Activated CD4-positive, alpha-beta memory T cell treated with anti-CD3 and anti-CD28 coated beads for 36 hours (primary cell): ENCODE results near the gene CAPS. TPM values are rescaled to one million over a fixed set of nuclear protein-coding genes. Genes with fewer than 3 reads are reported as not detected.

Experiments used
- CTCF ChIA-PET: fragments of 350-600 bp; sonication (Branson Sonifier 250); formaldehyde crosslinking; loops from one replicate; lab custom pipeline; 2021; ENCODE audit warnings: antibody characterized with exemption, inconsistent platforms; lab: Charles Lee
- POLR2A ChIA-PET: fragments of 350-600 bp; sonication (Branson Sonifier 250); formaldehyde crosslinking; loops from one replicate; lab custom pipeline; 2021; ENCODE audit warnings: antibody characterized with exemption; lab: Charles Lee
- DNase-seq: peaks from one replicate; pipeline ENCODE4 v3.0.0-alpha.2; 2020
- H3K27ac Mint-ChIP-seq: one replicate; pipeline ENCODE4 v1.8.0; 2021; ENCODE audit warnings: mixed read lengths
- H3K27me3 Mint-ChIP-seq: one replicate; pipeline ENCODE4 v1.8.0; 2021; ENCODE audit warnings: mixed read lengths
- H3K36me3 Mint-ChIP-seq: one replicate; pipeline ENCODE4 v1.8.0; 2021; ENCODE audit warnings: mixed read lengths
- H3K4me1 Mint-ChIP-seq: one replicate; pipeline ENCODE4 v1.8.0; 2021; ENCODE audit warnings: low read depth, mixed read lengths
- H3K4me3 Mint-ChIP-seq: one replicate; pipeline ENCODE4 v1.8.0; 2021; ENCODE audit warnings: mild to moderate bottlenecking, mixed read lengths
- H3K9me3 Mint-ChIP-seq: one replicate; pipeline ENCODE4 v1.8.0; 2021; ENCODE audit warnings: mixed read lengths
- intact Hi-C: fragments of 100-400 bp; cut with micrococcal nuclease; formaldehyde crosslinking; loops from one replicate; pipeline ENCODE4 v1.15.1; 2023
- total RNA-seq, 2 experiments: library from RNA; stranded (reverse); gene quantifications; one replicate each; pipeline ENCODE4 v1.2.3, GENCODE V29; 2021

The CAPS gene
- total RNA-seq, 2 experiments from 2014 or later, result 3.7 to 3.9 TPM

- DNase-seq, result no peak
- H3K27ac Mint-ChIP-seq, result no peak overlapping the region
- no peaks in the 10 kb centered on the region for H3K27me3 Mint-ChIP-seq
- intact Hi-C loops, result no loop called here
- H3K4me3 Mint-ChIP-seq, result no peak overlapping the region
- peaks cover 21% of the 10 kb centered on the region for H3K36me3 Mint-ChIP-seq
- no peaks in the 10 kb centered on the region for H3K4me1 Mint-ChIP-seq
- ChIA-PET POLR2A (no interaction called here), CTCF (no interaction called here)
- H3K9me3 Mint-ChIP-seq, result no peaks in the 10 kb centered on the region
Measured at GRCh38 chr19:5931251-5931650, 17.2 kb downstream of the CAPS start.

- Mint-ChIP-seq H3K4me1 (no peaks in the 10 kb centered on the region), H3K27me3 (no peaks in the 10 kb centered on the region), H3K27ac (no peak overlapping the region), H3K36me3 (peaks cover 26% of the 10 kb centered on the region), H3K9me3 (no peaks in the 10 kb centered on the region), H3K4me3 (no peak overlapping the region)
- intact Hi-C loops, result no loop called here
- CTCF ChIA-PET, result no interaction called here
- no peak for DNase-seq
- POLR2A ChIA-PET, result no interaction called here
Measured at GRCh38 chr19:5932146-5932545, 18.1 kb downstream of the CAPS start.

GRCh38 chr19:5932609-5933262, 18.7 kb downstream of the CAPS start:
- Mint-ChIP-seq H3K4me1 (no peaks in the 10 kb centered on the region), H3K4me3 (no peak overlapping the region), H3K27me3 (no peaks in the 10 kb centered on the region), H3K9me3 (no peaks in the 10 kb centered on the region), H3K36me3 (peaks cover 30% of the 10 kb centered on the region), H3K27ac (no peak overlapping the region)
- intact Hi-C loops, result no loop called here
- DNase-seq, result no peak
- ChIA-PET CTCF (no interaction called here), POLR2A (no interaction called here)

GRCh38 chr19:5933391-5934068, 19.5 kb downstream of the CAPS start:
- no peak overlapping the region for H3K4me3 Mint-ChIP-seq
- no peaks in the 10 kb centered on the region for H3K4me1 Mint-ChIP-seq
- no peaks in the 10 kb centered on the region for H3K9me3 Mint-ChIP-seq
- POLR2A ChIA-PET, result no interaction called here
- no peaks in the 10 kb centered on the region for H3K27me3 Mint-ChIP-seq
- no peak for DNase-seq
- H3K36me3 Mint-ChIP-seq, result peaks cover 30% of the 10 kb centered on the region
- no peak overlapping the region for H3K27ac Mint-ChIP-seq
- intact Hi-C loops, result no loop called here
- CTCF ChIA-PET, result interaction anchor here (1.4 kb wide), 1 partner anchor 34 kb away, joined by 4 read pairs; no protein-coding TSS in a partner anchor

- H3K4me3 Mint-ChIP-seq, result no peak overlapping the region
- H3K27ac Mint-ChIP-seq, result no peak overlapping the region
- peaks cover 27% of the 10 kb centered on the region for H3K36me3 Mint-ChIP-seq
- no peaks in the 10 kb centered on the region for H3K9me3 Mint-ChIP-seq
- H3K27me3 Mint-ChIP-seq, result no peaks in the 10 kb centered on the region
- ChIA-PET CTCF (interaction anchor here (1.4 kb wide), 1 partner anchor 34 kb away, joined by 4 read pairs; no protein-coding TSS in a partner anchor), POLR2A (no interaction called here)
- intact Hi-C loops, result no loop called here
- no peaks in the 10 kb centered on the region for H3K4me1 Mint-ChIP-seq
- no peak for DNase-seq
Measured at GRCh38 chr19:5934069-5934401, 20.0 kb downstream of the CAPS start.

GRCh38 chr19:5934774-5935472, 20.9 kb downstream of the CAPS start:
- ChIA-PET CTCF (interaction anchor here (1.4 to 1.7 kb wide), 2 partner anchors 33 to 131 kb away, joined by 4 to 5 read pairs; partner anchors contain the start of gene NRTN), POLR2A (interaction anchor here (1.5 kb wide), 1 partner anchor 28 kb away, joined by 4 read pairs; no protein-coding TSS in a partner anchor)
- Mint-ChIP-seq H3K36me3 (peaks cover 27% of the 10 kb centered on the region), H3K4me3 (no peak overlapping the region), H3K4me1 (no peaks in the 10 kb centered on the region), H3K27me3 (no peaks in the 10 kb centered on the region), H3K27ac (no peak overlapping the region), H3K9me3 (no peaks in the 10 kb centered on the region)
- DNase-seq, result no peak
- intact Hi-C loops, result no loop called here

- peaks cover 26% of the 10 kb centered on the region for H3K36me3 Mint-ChIP-seq
- no peak overlapping the region for H3K27ac Mint-ChIP-seq
- ChIA-PET POLR2A (interaction anchor here (1.5 kb wide), 1 partner anchor 27 kb away, joined by 4 read pairs; no protein-coding TSS in a partner anchor), CTCF (interaction anchor here (1.7 kb wide), 1 partner anchor 131 kb away, joined by 5 read pairs; the partner anchor contains the start of gene NRTN)
- no peaks in the 10 kb centered on the region for H3K27me3 Mint-ChIP-seq
- no peaks in the 10 kb centered on the region for H3K9me3 Mint-ChIP-seq
- no peak for DNase-seq
- H3K4me1 Mint-ChIP-seq, result no peaks in the 10 kb centered on the region
- intact Hi-C loops, result no loop called here
- H3K4me3 Mint-ChIP-seq, result no peak overlapping the region
Measured at GRCh38 chr19:5935473-5936291, 21.6 kb downstream of the CAPS start.

GRCh38 chr19:5936292-5936592, 22.2 kb downstream of the CAPS start:
- Mint-ChIP-seq H3K4me1 (no peaks in the 10 kb centered on the region), H3K4me3 (no peak overlapping the region), H3K9me3 (no peaks in the 10 kb centered on the region), H3K27ac (no peak overlapping the region), H3K27me3 (no peaks in the 10 kb centered on the region), H3K36me3 (peaks cover 29% of the 10 kb centered on the region)
- no peak for DNase-seq
- CTCF ChIA-PET, result interaction anchor here (0.6 to 1.7 kb wide), 2 partner anchors 39 to 132 kb away, joined by 5 to 6 read pairs; partner anchors contain the start of gene NRTN
- POLR2A ChIA-PET, result interaction anchor here (1.5 kb wide), 1 partner anchor 26 kb away, joined by 4 read pairs; no protein-coding TSS in a partner anchor
- intact Hi-C loops, result no loop called here

GRCh38 chr19:5937550-5937949, 23.5 kb downstream of the CAPS start:
- DNase-seq, result no peak
- intact Hi-C loops, result no loop called here
- no peaks in the 10 kb centered on the region for H3K9me3 Mint-ChIP-seq
- CTCF ChIA-PET, result interaction anchor here (1.0 to 1.5 kb wide), 4 partner anchors 30 to 133 kb away, joined by 3 to 7 read pairs (median 4); no protein-coding TSS in a partner anchor
- POLR2A ChIA-PET, result no interaction called here
- H3K4me3 Mint-ChIP-seq, result no peak overlapping the region
- no peaks in the 10 kb centered on the region for H3K4me1 Mint-ChIP-seq
- H3K27ac Mint-ChIP-seq, result no peak overlapping the region
- peaks cover 30% of the 10 kb centered on the region for H3K36me3 Mint-ChIP-seq
- H3K27me3 Mint-ChIP-seq, result no peaks in the 10 kb centered on the region

GRCh38 chr19:5940260-5941208, 26.5 kb downstream of the CAPS start:
- intact Hi-C loops, result no loop called here
- ChIA-PET CTCF (no interaction called here), POLR2A (no interaction called here)
- Mint-ChIP-seq H3K27ac (no peak overlapping the region), H3K36me3 (peaks cover 25% of the 10 kb centered on the region), H3K4me3 (no peak overlapping the region), H3K27me3 (no peaks in the 10 kb centered on the region), H3K4me1 (peaks cover 13% of the 10 kb centered on the region), H3K9me3 (no peaks in the 10 kb centered on the region)
- no peak for DNase-seq

GRCh38 chr19:5941673-5942072, 27.6 kb downstream of the CAPS start:
- H3K27me3 Mint-ChIP-seq, result no peaks in the 10 kb centered on the region
- no peak for DNase-seq
- no peak overlapping the region for H3K4me3 Mint-ChIP-seq
- intact Hi-C loops, result no loop called here
- no peak overlapping the region for H3K27ac Mint-ChIP-seq
- ChIA-PET CTCF (interaction anchor here (2.8 kb wide), 1 partner anchor 138 kb away, joined by 10 read pairs; no protein-coding TSS in a partner anchor), POLR2A (no interaction called here)
- H3K36me3 Mint-ChIP-seq, result peaks cover 18% of the 10 kb centered on the region
- peaks cover 17% of the 10 kb centered on the region for H3K4me1 Mint-ChIP-seq
- H3K9me3 Mint-ChIP-seq, result no peaks in the 10 kb centered on the region
